GM20431 (cell line): ENCODE measurements around the gene FTCDNL1.

Experiments
- in situ Hi-C: fragments of 300-500 bp; cut with MseI, MboI; formaldehyde crosslinking; loops from one replicate; pipeline ENCODE4 v1.15.0; 2020; ENCODE audit warnings: low sequenced_read_pairs; ENCODE audit not compliant: unreplicated experiment

The FTCDNL1 gene

DNA sequence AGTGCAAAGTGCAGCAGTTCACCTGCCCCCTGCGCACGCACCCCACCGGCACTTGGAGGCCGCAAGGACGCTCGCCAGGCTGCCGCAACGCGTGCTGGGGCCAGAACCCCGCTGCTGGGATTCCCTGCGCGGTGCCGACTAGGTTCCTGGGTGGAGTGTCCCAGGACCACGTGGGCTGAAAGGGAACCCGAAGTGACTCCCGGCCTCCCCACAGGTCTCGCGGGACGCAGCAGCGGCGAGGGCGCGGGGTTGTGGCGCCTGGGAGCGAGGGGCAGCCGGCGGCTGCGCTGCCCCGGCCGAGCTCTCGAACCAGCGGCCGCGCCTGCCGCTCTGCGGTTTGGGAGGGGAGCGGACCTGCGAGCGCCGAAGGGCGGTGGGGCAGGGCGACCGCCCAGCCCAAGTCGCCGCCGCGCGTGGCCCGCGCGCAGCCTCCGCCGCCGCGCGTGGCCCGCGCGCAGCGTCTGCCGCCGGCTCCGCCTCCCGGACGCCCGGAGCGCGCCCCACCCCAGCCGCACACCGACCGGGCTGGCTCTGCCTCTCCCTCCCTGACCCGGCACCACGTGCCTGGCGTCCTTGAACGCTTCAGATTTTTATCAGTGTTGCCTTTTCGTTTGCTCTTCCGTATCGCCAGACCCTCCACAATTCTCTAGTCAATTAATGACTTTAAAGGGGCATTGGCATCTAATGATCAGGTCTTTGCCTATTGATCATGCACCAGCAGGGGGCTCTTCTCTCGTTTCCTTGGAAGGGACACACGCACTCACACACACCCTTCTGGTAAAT is at the start of gene FTCDNL1:
Gene FTCDNL1, minus strand, starts transcription at position 475 of the 783 bp plus-strand sequence. CDS start 2,230 bp downstream, outside the sequence.
- in situ Hi-C loops, result no loop called here

GRCh38 chr2:199896617-199897016 is 45.6 kb upstream of the FTCDNL1 start:
- in situ Hi-C loops, result no loop called here

- in situ Hi-C loops, result no loop called here
These were observed 44.4 kb upstream of the FTCDNL1 start for GRCh38 chr2:199895406-199895805.

DNA sequence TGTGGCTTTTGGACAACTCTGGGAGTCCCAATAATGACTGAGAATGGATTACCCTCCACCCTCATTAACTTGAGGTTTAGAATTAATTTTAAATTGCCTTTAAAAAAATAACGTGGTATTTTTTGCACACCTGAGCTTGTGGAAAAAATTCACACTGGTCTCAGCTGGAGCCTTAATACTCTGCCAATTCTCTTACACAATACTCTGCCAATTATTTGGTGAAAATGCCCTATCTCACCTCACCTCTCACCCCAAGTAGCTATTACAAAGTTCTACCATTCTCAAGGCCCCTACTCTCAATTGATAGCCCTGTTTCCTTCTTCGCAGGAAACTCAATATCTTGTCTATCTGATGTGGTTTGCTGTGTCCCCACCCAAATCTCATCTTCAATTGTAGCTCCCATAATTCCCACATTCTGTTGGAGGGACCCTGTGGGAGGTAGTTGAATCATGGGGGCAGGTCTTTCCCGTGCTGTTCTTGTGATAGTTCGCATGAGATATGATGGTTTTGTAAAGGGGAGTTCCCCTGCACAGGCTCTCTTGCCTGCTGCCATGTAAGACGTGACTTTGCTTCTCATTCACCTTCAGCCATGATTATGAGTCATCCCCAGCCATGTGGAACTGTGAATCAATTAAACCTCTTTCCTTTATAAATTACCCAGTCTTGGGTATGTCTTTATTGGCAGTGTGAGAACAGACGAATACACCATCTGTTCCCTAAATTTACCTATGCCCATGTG is 32.7 kb upstream of the FTCDNL1 start:
- in situ Hi-C loops, result no loop called here

GRCh38 chr2:199882667-199883066 is 31.7 kb upstream of the FTCDNL1 start:
- in situ Hi-C loops, result no loop called here

DNA sequence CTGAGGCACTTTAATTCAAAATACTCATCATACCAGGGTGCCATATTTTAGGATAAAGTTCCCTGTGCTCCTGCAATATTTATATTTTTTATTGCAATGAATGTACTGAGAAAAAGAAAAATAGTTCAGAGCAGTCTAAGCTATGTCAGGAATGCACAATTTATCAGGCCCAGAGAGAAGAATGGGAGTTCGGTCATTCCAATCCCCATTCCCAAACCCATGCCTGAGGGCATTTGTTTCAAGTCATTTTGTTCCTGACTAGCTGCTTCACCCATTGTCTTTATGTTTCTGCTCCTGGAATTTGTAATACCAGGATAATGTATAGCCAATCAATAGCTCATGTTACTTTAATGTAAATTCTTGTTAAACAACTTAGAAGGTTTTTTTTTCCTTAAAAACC is 24.4 kb upstream of the FTCDNL1 start:
- in situ Hi-C loops, result no loop called here

DNA sequence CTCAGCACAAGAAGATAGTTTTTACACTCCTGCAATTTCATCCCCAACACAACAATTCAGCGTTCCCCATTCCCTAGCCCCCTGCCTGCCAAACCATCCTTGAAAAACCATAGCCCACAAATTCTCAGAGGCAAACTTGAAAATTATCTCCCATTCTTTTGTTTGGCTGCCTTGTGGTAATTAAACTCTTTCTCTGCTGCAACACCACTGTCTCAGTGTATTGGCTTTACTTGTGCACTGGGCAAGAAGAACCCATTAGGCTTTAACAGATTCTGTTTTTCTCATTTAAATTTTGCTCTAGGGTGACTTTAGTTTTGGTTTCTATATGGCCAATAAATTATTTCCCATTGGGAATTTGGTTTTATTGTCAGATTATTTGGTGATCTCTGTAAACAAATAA is 23.2 kb upstream of the FTCDNL1 start:
- in situ Hi-C loops, result no loop called here

GRCh38 chr2:199870581-199870980 is 19.6 kb upstream of the FTCDNL1 start:
- in situ Hi-C loops, result no loop called here

DNA sequence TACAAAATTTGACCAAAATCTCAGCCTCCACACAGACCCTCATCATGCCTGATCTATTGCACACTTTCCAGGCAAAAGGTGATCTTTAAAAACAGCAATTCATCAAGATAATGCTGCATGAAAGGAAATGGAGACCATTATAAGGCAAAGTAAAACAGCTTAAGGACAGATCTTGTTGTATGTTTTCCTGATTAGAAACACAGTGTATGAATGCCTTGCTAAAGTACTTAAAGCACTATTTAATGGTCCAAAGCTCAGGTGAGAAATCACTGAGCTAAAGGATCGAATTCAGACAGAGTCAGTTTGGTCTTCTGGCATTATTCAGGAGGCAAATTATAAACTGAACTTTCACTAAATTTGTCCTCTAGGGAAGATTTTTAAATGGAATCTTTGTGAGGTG is 18.7 kb upstream of the FTCDNL1 start:
- in situ Hi-C loops, result no loop called here

GRCh38 chr2:199869227-199869541 is 18.2 kb upstream of the FTCDNL1 start:
- in situ Hi-C loops, result no loop called here

DNA sequence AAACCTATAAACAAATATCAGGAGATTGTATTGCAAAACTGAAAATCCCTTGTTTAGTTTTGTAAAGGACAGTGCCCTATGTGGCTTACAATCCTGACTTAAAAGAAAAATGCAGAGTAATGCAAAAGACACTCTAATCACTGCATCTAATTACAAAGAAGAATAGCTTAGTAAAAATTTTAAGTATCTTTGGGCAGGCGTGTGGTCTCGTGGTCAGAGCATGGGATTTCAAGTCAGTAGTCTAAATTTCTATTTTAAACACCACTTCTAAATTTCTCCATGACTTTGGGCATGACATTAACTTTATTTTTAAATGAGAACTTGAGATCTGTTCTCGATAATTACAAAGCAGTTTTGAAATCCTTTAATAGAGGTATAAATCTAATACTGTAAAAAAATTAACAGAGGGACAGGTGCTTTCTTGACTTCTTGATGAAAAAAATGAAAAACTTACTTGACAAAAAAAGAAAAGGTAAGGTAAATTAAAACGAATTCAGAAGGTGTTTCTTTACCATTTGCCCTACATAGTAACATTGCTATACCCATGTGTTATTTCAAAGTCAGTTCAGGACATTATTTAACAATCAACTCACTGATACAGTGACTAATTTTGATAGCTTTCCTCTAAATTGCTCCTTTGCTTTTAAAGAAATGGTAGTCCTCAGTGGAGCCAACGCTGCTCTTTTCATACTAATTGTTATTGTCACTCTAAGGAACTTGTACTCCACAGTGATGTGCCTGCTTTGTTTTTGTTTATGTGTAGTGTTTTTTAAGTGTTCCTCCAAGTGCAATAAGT is 17.6 kb upstream of the FTCDNL1 start:
- in situ Hi-C loops, result no loop called here

- in situ Hi-C loops, result no loop called here
These were observed 14.9 kb upstream of the FTCDNL1 start for GRCh38 chr2:199865905-199866304.

- in situ Hi-C loops, result no loop called here
These were observed 11.8 kb upstream of the FTCDNL1 start for GRCh38 chr2:199862788-199863187.

GRCh38 chr2:199861132-199861774 is 10.3 kb upstream of the FTCDNL1 start:
- in situ Hi-C loops, result no loop called here

DNA sequence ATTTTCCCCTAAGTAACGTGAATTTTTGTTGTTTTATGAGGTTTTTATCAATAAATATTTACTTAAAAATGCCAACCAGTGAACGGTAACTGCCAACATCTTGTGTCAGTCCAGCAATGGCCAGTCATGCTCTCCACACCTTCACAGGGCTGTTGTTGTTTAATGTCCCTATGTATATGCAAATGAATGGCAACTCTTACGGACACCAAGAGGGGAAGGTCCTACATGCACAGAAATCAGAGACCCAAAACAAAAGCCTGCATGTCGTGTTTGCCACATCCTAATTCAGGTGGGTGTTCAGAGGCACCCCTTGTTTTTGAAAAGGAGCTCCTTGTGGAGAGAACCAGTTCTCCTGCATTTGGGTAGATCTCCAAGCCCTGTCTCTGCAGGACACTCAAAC is 4.8 kb upstream of the FTCDNL1 start:
- in situ Hi-C loops, result no loop called here

- in situ Hi-C loops, result no loop called here
These were observed 891 bp upstream of the FTCDNL1 start for GRCh38 chr2:199851883-199852282.

GRCh38 chr2:199851501-199851810 is 464 bp upstream of the FTCDNL1 start:
- in situ Hi-C loops, result no loop called here

GRCh38 chr2:199850218-199850717 is 724 bp downstream of the FTCDNL1 start:
- in situ Hi-C loops, result no loop called here

DNA sequence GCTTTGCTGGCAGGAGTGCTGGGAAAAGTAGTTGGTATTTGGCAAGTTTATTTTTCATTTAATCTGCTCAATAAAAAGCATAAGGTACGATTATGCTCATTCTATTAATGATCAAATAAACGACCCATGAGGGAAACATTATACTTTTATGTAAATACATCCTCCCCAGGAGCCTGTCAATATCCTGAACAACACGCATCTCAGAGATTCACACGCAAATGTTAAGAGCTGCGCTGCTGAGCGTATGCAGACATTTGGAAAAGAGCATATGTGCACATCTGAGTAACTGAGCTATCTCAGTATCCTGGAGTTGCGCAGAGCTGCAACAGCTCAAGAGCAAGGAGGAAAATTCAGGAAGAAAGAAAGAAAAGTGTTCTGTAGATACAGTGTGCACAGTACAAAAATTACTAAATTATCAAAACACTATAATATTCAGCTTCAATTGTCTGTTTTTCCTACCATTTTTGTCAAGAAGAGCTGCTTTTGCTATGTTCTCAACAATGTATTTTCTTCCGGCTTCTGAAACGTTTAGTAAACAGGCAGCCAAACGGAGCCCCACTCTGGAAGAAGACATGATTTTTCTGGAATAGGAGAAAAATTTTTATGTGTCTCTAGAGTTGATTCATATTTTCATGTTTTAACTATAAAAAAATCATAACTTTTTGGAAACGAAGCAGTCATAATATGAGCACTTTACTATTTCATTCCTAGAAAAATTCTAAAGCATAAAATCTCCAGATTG is 2.4 kb downstream of the FTCDNL1 start:
- in situ Hi-C loops, result no loop called here
